Activated B cell treated with CpG ODN at 0.5 μM for 24 hours (primary cell): Measurements from ENCODE around the gene CDK14. TPM values are rescaled to one million over a fixed set of nuclear protein-coding genes. Genes with fewer than 3 reads are reported as not detected.

Experiments used
- ATAC-seq: fragments of 200-7000 bp; cut with Tn5 transposase; one replicate; pipeline ENCODE4 v1.10.0; 2021; ENCODE audit warnings: low read depth, mild to moderate bottlenecking, moderate library complexity
- CTCF ChIA-PET: fragments of 350-600 bp; sonication (Branson Sonifier 250); formaldehyde crosslinking; loops from one replicate; lab custom pipeline; 2021; ENCODE audit warnings: antibody characterized with exemption; lab: Charles Lee
- POLR2A ChIA-PET: fragments of 350-600 bp; sonication (Branson Sonifier 250); formaldehyde crosslinking; loops from one replicate; lab custom pipeline; 2021; ENCODE audit warnings: antibody characterized with exemption; lab: Charles Lee
- DNase-seq: peaks from one replicate; pipeline ENCODE4 v3.0.0; 2022
- H3K27ac Mint-ChIP-seq: one replicate; pipeline ENCODE4 v1.8.0; 2020; ENCODE audit warnings: mixed read lengths
- H3K27me3 Mint-ChIP-seq: one replicate; pipeline ENCODE4 v1.8.0; 2021; ENCODE audit warnings: mixed read lengths
- H3K36me3 Mint-ChIP-seq: one replicate; pipeline ENCODE4 v1.8.0; 2021; ENCODE audit warnings: low read depth, mixed read lengths
- H3K4me1 Mint-ChIP-seq: one replicate; pipeline ENCODE4 v1.8.0; 2021; ENCODE audit warnings: mixed read lengths
- H3K4me3 Mint-ChIP-seq: one replicate; pipeline ENCODE4 v1.8.0; 2020; ENCODE audit warnings: mild to moderate bottlenecking, mixed read lengths
- H3K9me3 Mint-ChIP-seq: one replicate; pipeline ENCODE4 v1.8.0; 2020; ENCODE audit warnings: mixed read lengths
- intact Hi-C: fragments of 100-400 bp; cut with micrococcal nuclease; formaldehyde crosslinking; loops from one replicate; pipeline ENCODE4 v1.15.1; 2024
- total RNA-seq: library from RNA; stranded (reverse); gene quantifications from 2 replicates; pipeline ENCODE4 v1.2.3, GENCODE V29; 2022
- TF ChIP-seq, protein P1 (sequence below): fragments of 200-600 bp; IDR thresholded peaks from one replicate; pipeline ENCODE4 v1.8.0; 2022; ENCODE audit warnings: antibody characterized with exemption, mild to moderate bottlenecking

Gene CDK14
- total RNA-seq, 1 donor from 2014 or later = 140 TPM

DNA sequence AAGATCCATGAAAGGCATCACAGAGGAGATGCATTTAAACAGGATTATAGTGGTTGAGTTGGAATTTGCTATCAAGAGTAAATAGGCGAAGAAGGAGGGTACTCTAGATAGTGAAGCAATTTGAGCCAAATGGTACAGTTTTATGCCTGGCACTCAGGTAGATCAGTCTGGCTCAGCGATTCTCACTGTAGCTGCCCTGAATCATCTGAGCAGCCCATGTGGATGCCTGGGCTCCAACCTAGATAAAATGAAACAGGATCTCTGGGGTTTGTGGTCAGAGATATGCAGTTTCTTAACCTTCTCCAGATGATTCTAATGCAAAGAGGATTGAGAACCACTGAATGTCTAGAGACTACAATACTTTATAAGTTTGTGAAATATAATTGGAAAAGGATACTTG is 386.1 kb downstream of the CDK14 start:
- CTCF ChIA-PET = no interaction called here
- no peak for ATAC-seq
- TF ChIP-seq, protein P1, sequence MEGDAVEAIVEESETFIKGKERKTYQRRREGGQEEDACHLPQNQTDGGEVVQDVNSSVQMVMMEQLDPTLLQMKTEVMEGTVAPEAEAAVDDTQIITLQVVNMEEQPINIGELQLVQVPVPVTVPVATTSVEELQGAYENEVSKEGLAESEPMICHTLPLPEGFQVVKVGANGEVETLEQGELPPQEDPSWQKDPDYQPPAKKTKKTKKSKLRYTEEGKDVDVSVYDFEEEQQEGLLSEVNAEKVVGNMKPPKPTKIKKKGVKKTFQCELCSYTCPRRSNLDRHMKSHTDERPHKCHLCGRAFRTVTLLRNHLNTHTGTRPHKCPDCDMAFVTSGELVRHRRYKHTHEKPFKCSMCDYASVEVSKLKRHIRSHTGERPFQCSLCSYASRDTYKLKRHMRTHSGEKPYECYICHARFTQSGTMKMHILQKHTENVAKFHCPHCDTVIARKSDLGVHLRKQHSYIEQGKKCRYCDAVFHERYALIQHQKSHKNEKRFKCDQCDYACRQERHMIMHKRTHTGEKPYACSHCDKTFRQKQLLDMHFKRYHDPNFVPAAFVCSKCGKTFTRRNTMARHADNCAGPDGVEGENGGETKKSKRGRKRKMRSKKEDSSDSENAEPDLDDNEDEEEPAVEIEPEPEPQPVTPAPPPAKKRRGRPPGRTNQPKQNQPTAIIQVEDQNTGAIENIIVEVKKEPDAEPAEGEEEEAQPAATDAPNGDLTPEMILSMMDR = no peak
- Mint-ChIP-seq H3K36me3 (peaks cover 71% of the 10 kb centered on the region), H3K27me3 (no peaks in the 10 kb centered on the region), H3K27ac (no peak overlapping the region), H3K9me3 (peaks cover 13% of the 10 kb centered on the region), H3K4me1 (peaks cover 4% of the 10 kb centered on the region), H3K4me3 (no peak overlapping the region)
- POLR2A ChIA-PET = no interaction called here
- intact Hi-C loops = no loop called here
- no peak for DNase-seq

DNA sequence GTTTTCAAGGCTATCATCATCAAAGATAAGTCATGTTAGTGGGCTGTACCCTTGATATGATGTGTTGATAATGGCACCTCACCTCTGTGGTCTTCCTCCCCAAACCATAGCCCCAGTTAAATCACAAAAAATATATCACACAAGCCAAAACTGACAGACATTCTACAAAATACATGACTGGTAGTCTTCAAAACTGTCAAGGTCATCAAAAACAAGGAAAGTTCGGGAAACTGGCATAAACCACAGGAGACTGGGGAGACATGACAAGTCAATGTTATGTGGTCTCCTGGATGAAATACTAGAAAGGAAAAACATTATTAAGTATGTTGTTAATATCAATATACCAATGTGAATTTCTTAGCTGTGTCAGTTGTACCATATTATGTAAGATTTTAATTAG is 388.6 kb downstream of the CDK14 start:
- DNase-seq = no peak
- H3K9me3 Mint-ChIP-seq = peaks cover 10% of the 10 kb centered on the region
- no peak for ATAC-seq
- H3K4me3 Mint-ChIP-seq = no peak overlapping the region
- peaks cover 70% of the 10 kb centered on the region for H3K36me3 Mint-ChIP-seq
- ChIA-PET POLR2A (no interaction called here), CTCF (no interaction called here)
- H3K27ac Mint-ChIP-seq = no peak overlapping the region
- no peaks in the 10 kb centered on the region for H3K27me3 Mint-ChIP-seq
- intact Hi-C loops = no loop called here
- TF ChIP-seq, protein P1 = no peak
- H3K4me1 Mint-ChIP-seq = peaks cover 4% of the 10 kb centered on the region

DNA sequence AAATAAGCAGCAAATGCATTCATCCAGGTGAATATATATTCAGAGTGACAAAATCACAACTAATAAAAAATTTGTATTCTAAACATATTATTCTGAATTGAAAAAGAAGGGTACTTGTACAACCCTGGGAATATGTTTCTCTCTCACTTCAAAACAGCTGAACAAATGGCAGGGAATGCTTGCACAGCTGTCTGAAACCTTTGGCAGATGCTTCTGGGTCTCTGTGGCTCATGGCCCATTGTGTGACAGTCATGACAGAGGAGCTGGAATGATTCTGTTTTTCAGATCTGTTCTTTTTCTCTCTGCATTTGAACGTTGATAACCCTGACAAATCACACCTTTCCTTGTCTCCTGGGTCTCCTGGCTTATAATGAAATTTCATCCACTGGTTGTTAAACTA is 392.4 kb downstream of the CDK14 start:
- H3K4me3 Mint-ChIP-seq = no peak overlapping the region
- no peaks in the 10 kb centered on the region for H3K27me3 Mint-ChIP-seq
- no peaks in the 10 kb centered on the region for H3K9me3 Mint-ChIP-seq
- intact Hi-C loops = no loop called here
- no peak for ATAC-seq
- no peak for DNase-seq
- peaks cover 66% of the 10 kb centered on the region for H3K36me3 Mint-ChIP-seq
- CTCF ChIA-PET = no interaction called here
- H3K27ac Mint-ChIP-seq = no peak overlapping the region
- TF ChIP-seq, protein P1 = no peak
- POLR2A ChIA-PET = no interaction called here
- no peaks in the 10 kb centered on the region for H3K4me1 Mint-ChIP-seq

DNA sequence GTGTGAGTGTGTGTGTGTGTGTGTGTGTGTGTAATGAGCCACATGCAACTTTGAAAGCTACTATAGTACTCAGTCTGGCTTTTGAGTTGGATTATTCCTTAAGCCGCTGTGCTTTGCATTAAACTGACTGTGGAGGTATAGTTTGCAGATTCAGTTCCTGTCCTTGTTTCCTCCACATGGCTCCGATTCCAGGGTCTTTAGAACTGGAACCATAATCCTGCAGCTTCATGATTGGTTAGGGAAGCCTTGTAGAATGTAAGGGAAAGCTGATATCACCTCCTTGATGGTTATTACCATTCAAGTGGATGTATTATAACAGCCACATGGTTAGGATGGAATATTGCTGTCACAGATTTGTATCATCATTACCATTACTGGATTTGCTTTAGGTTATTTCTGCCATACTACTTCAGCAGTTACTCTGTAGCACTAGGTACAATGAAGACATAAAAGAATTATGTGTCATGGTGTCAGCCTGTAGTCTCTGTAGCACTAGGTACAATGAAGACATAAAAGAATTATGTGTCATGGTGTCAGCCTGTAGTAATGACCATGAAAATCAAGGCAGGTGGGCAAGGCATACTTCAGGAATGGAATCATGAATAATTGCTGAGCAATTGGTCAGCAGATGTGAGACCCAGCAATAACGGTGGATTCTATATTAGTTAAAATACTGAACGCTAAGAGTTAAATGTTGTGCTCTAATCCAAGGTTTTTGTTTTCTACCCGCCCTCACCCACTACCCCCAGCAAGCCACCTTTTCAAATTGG is 393.1 kb downstream of the CDK14 start:
- TF ChIP-seq, protein P1 = no peak
- no peak for DNase-seq
- Mint-ChIP-seq H3K4me1 (peaks cover 3% of the 10 kb centered on the region), H3K4me3 (no peak overlapping the region), H3K27me3 (no peaks in the 10 kb centered on the region), H3K27ac (no peak overlapping the region), H3K9me3 (no peaks in the 10 kb centered on the region), H3K36me3 (peaks cover 63% of the 10 kb centered on the region)
- POLR2A ChIA-PET = no interaction called here
- intact Hi-C loops = no loop called here
- ATAC-seq = no peak
- CTCF ChIA-PET = no interaction called here

DNA sequence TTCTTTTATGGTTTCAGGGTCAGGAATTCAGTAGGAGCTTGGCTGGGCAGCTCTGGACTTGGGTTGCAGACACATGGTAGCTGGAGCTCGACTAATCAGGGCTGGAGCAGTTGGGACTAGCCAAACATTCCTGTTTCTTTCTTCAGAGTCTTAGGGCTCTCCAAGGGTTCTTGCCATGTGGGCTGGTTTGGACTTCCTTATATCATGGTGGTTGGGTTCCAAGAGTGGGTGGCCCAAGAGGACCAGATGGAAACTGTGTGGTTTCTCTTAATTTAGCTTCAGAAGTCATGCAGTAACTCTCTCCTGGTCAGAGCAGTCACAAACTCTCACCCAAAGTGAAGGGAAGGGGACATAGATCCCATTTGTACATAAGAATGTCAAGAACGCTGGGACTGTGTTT is 398.0 kb downstream of the CDK14 start:
- ATAC-seq = no peak
- TF ChIP-seq, protein P1 = no peak
- no peak for DNase-seq
- intact Hi-C loops = no loop called here
- Mint-ChIP-seq H3K4me3 (no peak overlapping the region), H3K4me1 (peaks cover 5% of the 10 kb centered on the region), H3K27me3 (no peaks in the 10 kb centered on the region), H3K36me3 (peaks cover 52% of the 10 kb centered on the region), H3K27ac (no peak overlapping the region), H3K9me3 (no peaks in the 10 kb centered on the region)
- POLR2A ChIA-PET = no interaction called here
- CTCF ChIA-PET = no interaction called here
